Left lung (tissue), 10 donors: ENCODE data around the gene DSCAML1. TPM values are rescaled to one million over a fixed set of nuclear protein-coding genes. Genes with fewer than 3 reads are reported as not detected.
"Not testable (repeated sequence)": the region's sequence is repeated elsewhere in the genome, so short reads cannot be mapped to it uniquely, and the experiment has no call there.

Source experiments
- ATAC-seq: fragments of 200-7000 bp; cut with Tn5 transposase; one replicate; pipeline ENCODE4 v1.9.1; 2020; ENCODE audit warnings: moderate library complexity
- DNase-seq, 4 donors: peaks; one replicate each; pipeline ENCODE4 v3.0.0-alpha.2; 2013 to 2020
- H3K27ac ChIP-seq, 2 donors: fragments of 200-600 bp; sonication (generic) in 1 of 2; one replicate each; pipeline versions ENCODE4 v1.5.0 to v1.8.0; 2020 to 2021
- H3K27me3 ChIP-seq, 2 donors: fragments of 200-600 bp; sonication (generic) in 1 of 2; one replicate each; pipeline versions ENCODE4 v1.5.0 to v1.8.0; 2020 to 2021
- H3K36me3 ChIP-seq, 2 donors: fragments of 200-600 bp; sonication (generic) in 1 of 2; one replicate each; pipeline versions ENCODE4 v1.5.0 to v1.8.0; 2020 to 2021
- H3K4me1 ChIP-seq, 2 donors: fragments of 200-600 bp; one replicate each; pipeline ENCODE4 v1.8.0; 2021
- H3K4me3 ChIP-seq, 2 donors: fragments of 200-600 bp; sonication (generic) in 1 of 2; one replicate each; pipeline versions ENCODE4 v1.5.0 to v1.8.0; 2020 to 2021; ENCODE audit warnings: mild to moderate bottlenecking in 1 of 2
- H3K9me3 ChIP-seq, 2 donors: fragments of 200-600 bp; sonication (generic) in 1 of 2; one replicate each; pipeline versions ENCODE4 v1.5.0 to v1.8.0; 2020 to 2021
- intact Hi-C, 2 donors: fragments of 100-400 bp; cut with DNase I; formaldehyde crosslinking; loops; one replicate each; pipeline versions ENCODE4 v1.11.2 to v1.14.2; 2022
- polyA plus RNA-seq, 6 donors: library from polyadenylated mRNA; unstranded; fragments of 120-200 nt; gene quantifications; one replicate each; pipeline ENCODE4 v1.2.1, GENCODE V29; 2013; ENCODE audit not compliant: insufficient read length in 6 of 6
- total RNA-seq, 2 donors: library from RNA; stranded (reverse); fragmentation: NEBNext Ultra II Directional; extraction: Animal tissue kit (Norgen Biotek cat#: 25700); gene quantifications; one replicate each; pipeline ENCODE4 v1.2.1, GENCODE V29; 2021
- TF ChIP-seq, protein P1 (sequence below), 2 donors: fragments of 200-600 bp; sonication (generic) in 1 of 2; IDR thresholded peaks; one replicate each; pipeline versions ENCODE4 v1.5.0 to v1.8.0; 2021; ENCODE audit warnings: antibody characterized with exemption in 2 of 2
- donor health status: DM: no; HTN: yes; CAD: no.
- donor health status: DM: no; HTN: no; CAD: no.

DSCAML1 gene
- total and polyA plus RNA-seq, 8 donors: 0.35 to 1.8 (median 1.2) TPM

DNA sequence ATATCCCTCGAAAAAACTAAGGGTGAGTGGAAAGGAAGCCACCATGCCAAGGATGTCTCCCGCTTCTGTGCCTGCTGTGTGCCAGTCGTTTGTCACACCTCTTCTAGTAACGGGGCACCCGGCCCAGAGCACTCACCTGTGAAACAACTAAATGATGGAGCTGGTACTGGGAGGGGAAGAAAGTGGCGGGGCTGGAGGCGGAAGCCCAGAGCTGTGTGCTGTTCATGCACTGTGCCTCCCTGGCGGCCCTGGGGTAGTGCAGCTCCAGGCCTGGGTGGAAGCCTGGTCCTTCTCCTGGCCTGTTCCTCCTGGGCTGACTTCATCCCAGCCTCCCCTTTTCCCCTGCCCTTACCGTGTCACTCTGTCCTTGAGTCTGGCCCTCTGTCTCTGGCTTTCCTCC, 339.2 kb downstream of the DSCAML1 start:
- Histone ChIP-seq H3K36me3 (no peaks in the 10 kb centered on the region), H3K27ac (no peak overlapping the region), H3K9me3 (peaks cover 0 to 6% of the 10 kb centered on the region in 2 donors), H3K4me3 (no peak overlapping the region), H3K4me1 (no peaks in the 10 kb centered on the region), H3K27me3 (no peaks in the 10 kb centered on the region)
- DNase-seq: no peak
- intact Hi-C loops: no loop called here
- TF ChIP-seq, protein P1, sequence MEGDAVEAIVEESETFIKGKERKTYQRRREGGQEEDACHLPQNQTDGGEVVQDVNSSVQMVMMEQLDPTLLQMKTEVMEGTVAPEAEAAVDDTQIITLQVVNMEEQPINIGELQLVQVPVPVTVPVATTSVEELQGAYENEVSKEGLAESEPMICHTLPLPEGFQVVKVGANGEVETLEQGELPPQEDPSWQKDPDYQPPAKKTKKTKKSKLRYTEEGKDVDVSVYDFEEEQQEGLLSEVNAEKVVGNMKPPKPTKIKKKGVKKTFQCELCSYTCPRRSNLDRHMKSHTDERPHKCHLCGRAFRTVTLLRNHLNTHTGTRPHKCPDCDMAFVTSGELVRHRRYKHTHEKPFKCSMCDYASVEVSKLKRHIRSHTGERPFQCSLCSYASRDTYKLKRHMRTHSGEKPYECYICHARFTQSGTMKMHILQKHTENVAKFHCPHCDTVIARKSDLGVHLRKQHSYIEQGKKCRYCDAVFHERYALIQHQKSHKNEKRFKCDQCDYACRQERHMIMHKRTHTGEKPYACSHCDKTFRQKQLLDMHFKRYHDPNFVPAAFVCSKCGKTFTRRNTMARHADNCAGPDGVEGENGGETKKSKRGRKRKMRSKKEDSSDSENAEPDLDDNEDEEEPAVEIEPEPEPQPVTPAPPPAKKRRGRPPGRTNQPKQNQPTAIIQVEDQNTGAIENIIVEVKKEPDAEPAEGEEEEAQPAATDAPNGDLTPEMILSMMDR (IDR thresholded peaks at IDR 0.05): no peak
- no peak for ATAC-seq

DNA sequence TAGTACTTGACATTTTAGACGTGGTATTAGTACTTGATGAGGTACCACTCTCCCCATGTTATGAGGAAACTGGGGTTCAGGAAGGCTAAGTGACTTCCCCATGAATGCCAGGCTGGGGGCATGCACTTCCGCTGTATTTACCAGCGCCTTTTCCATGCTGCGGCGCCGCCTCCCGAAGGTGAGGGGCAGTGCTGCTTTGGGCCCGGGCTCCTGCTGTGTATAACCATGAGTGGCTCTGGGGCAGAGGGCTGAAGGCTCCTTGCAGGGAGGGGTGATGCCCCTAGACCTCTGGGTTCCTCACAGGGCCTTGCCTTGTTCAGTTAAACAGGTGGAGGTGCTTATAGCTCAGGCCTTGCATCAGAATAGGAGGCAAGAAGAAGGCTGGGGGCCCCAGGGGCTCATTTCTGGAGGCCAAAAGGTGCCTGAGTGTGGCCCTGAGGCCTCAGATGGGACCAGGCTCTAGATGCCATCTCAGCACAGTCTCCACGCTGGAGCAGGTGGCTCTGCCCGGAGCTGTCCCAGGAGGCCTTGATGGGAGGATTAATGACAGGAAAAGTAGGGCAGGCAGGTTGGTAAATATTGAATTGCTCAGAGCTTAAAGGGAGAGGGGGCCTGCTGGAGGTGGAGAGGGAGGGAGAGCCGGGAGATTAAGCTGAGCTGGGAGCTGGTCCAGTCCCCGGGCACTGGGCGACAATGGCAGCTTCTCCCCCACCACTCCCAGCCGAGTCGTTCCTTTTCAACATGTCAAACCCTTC, 339.8 kb downstream of the DSCAML1 start:
- intact Hi-C loops: no loop called here

DNA sequence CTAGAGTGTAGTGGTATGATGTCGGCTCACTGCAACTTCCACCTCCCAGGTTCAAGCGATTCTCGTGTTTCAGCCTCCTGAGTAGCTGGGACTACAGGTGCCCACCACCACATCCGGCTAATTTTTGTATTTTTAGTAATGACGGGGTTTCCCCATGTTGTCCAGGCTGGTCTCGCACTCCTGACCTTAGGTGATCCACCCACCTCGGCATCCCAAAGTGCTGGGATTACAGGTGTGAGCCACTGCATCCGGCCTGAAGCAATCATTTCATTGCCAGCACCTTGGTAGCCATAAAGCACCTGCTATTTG, 340.3 kb downstream of the DSCAML1 start:
- H3K27ac ChIP-seq, H3K27me3 ChIP-seq, H3K4me1 ChIP-seq, intact Hi-C loops, H3K36me3 ChIP-seq, H3K4me3 ChIP-seq, ATAC-seq, DNase-seq, H3K9me3 ChIP-seq: not testable (repeated sequence)

More for the DNA sequence above, 339.8 kb downstream of the DSCAML1 start:
- DNase-seq: no peak
- Histone ChIP-seq H3K27me3 (no peaks in the 10 kb centered on the region), H3K4me1 (no peaks in the 10 kb centered on the region), H3K36me3 (no peaks in the 10 kb centered on the region), H3K27ac (no peak overlapping the region), H3K4me3 (no peak overlapping the region), H3K9me3 (peaks cover 0 to 6% of the 10 kb centered on the region in 2 donors)
- TF ChIP-seq, protein P1 (IDR thresholded peaks at IDR 0.05): no peak
- no peak for ATAC-seq

- intact Hi-C loops: no loop called here
- ATAC-seq (no peak), DNase-seq (no peak)
- H3K27ac ChIP-seq: no peak overlapping the region
- H3K4me1 ChIP-seq: no peaks in the 10 kb centered on the region
- no peaks in the 10 kb centered on the region for H3K27me3 ChIP-seq
- TF ChIP-seq, protein P1 (IDR thresholded peaks at IDR 0.05): no peak
- no peaks in the 10 kb centered on the region for H3K36me3 ChIP-seq
- no peak overlapping the region for H3K4me3 ChIP-seq
- peaks cover 0 to 6% of the 10 kb centered on the region in 2 donors for H3K9me3 ChIP-seq
Measured at GRCh38 chr11:117456027-117456720, 340.8 kb downstream of the DSCAML1 start.

- ATAC-seq: no peak
- Histone ChIP-seq H3K4me3 (no peak overlapping the region), H3K27ac (no peak overlapping the region), H3K4me1 (no peaks in the 10 kb centered on the region), H3K36me3 (no peaks in the 10 kb centered on the region), H3K27me3 (no peaks in the 10 kb centered on the region), H3K9me3 (peaks cover 0 to 6% of the 10 kb centered on the region in 2 donors)
- TF ChIP-seq, protein P1 (IDR thresholded peaks at IDR 0.05): no peak
- DNase-seq: no peak
- intact Hi-C loops: no loop called here
Measured at GRCh38 chr11:117454564-117454917, 342.5 kb downstream of the DSCAML1 start.
